Fibroblast of lung (primary cell): ENCODE measurements around the gene NOL11. TPM values are rescaled to one million over a fixed set of nuclear protein-coding genes. Genes with fewer than 3 reads are reported as not detected.
"Not testable (repeated sequence)": the region's sequence is repeated elsewhere in the genome, so short reads cannot be mapped to it uniquely, and the experiment has no call there.

Experiments
- DNase-seq, 2 donors: peaks; one replicate each; pipeline versions ENCODE4 v3.0.0 to v3.0.0-alpha.2; 2010; ENCODE audit warnings: low read depth in 2 of 2
- H2AFZ ChIP-seq: 2 replicates; pipeline ENCODE4 v1.5.1; 2012; ENCODE audit warnings: low read length, control low read depth, inconsistent platforms
- H3K27ac ChIP-seq: 2 replicates; pipeline ENCODE4 v1.5.1; 2011; ENCODE audit warnings: low read length, control low read depth; ENCODE audit not compliant: insufficient read depth
- H3K27me3 ChIP-seq: 2 replicates; pipeline ENCODE4 v1.5.1; 2011; ENCODE audit warnings: mild to moderate bottlenecking, low read length; ENCODE audit not compliant: control insufficient read depth, insufficient read depth
- H3K36me3 ChIP-seq: 2 replicates; pipeline ENCODE4 v1.5.1; 2011; ENCODE audit warnings: low read length; ENCODE audit not compliant: control insufficient read depth, insufficient read depth
- H3K4me1 ChIP-seq: 2 replicates; pipeline ENCODE4 v1.5.1; 2011; ENCODE audit warnings: low read length; ENCODE audit not compliant: control insufficient read depth, insufficient read depth; ENCODE audit errors: extremely low read depth
- H3K4me2 ChIP-seq: 2 replicates; pipeline ENCODE4 v1.5.1; 2011; ENCODE audit warnings: low read length, control low read depth; ENCODE audit not compliant: insufficient read depth; ENCODE audit errors: extremely low read depth
- H3K4me3 ChIP-seq, 4 experiments: fragments of 200-600 bp in 1 of 4; sonication (generic) in 1 of 4; replicated peaks in 1 of 4; 2 replicates each; pipeline ENCODE4 v1.5.1; 2011 to 2016; ENCODE audit warnings: low read length in 4 of 4, low read depth in 3 of 4, mild to moderate bottlenecking in 3 of 4, control low read depth in 2 of 4, inconsistent platforms in 1 of 4, mixed read lengths in 1 of 4; ENCODE audit not compliant: insufficient read depth in 1 of 4; ENCODE audit errors: control extremely low read depth in 1 of 4
- H3K79me2 ChIP-seq: 2 replicates; pipeline ENCODE4 v1.5.1; 2012; ENCODE audit warnings: mild to moderate bottlenecking, low read length, inconsistent platforms; ENCODE audit not compliant: control insufficient read depth, insufficient read depth
- H3K9ac ChIP-seq: 2 replicates; pipeline ENCODE4 v1.5.1; 2011; ENCODE audit warnings: mild to moderate bottlenecking, low read length, control low read depth; ENCODE audit not compliant: insufficient read depth
- H3K9me3 ChIP-seq: 2 replicates; pipeline ENCODE4 v1.5.1; 2012; ENCODE audit warnings: low read depth, low read length; ENCODE audit not compliant: control insufficient read depth, insufficient read depth
- H4K20me1 ChIP-seq: 2 replicates; pipeline ENCODE4 v1.5.1; 2011; ENCODE audit warnings: low read length; ENCODE audit not compliant: control insufficient read depth, insufficient read depth; ENCODE audit errors: extremely low read depth
- EZH2 ChIP-seq: IDR thresholded peaks from 2 replicates; pipeline ENCODE4 v1.5.1; 2012; ENCODE audit warnings: low read length, control low read depth, mild to moderate bottlenecking; ENCODE audit errors: missing control alignments
- polyA plus RNA-seq, 2 donors: library from polyadenylated mRNA; depleted of rRNA in 1 of 2; stranded (reverse) in 1 of 2; unstranded in 1 of 2; fragments of >200 nt; gene quantifications; 2 replicates each; pipeline ENCODE4 v1.2.1, GENCODE V29; 2011 to 2012; ENCODE audit warnings: missing spikeins in 1 of 2
- total RNA-seq: library from RNA; depleted of rRNA; stranded (reverse); fragments of >200 nt; gene quantifications from 2 replicates; pipeline ENCODE4 v1.2.1, GENCODE V29; 2014
- TF ChIP-seq, protein P1 (sequence below), 2 donors: IDR thresholded peaks in 1 of 2; conservative IDR thresholded peaks in 1 of 2; 1 replicate in 1 of 2; 2 replicates in 1 of 2; pipeline ENCODE4 v1.5.1; 2011 to 2012; ENCODE audit warnings: low read length in 2 of 2, control low read depth in 1 of 2, inconsistent platforms in 1 of 2, low read depth in 1 of 2, mild to moderate bottlenecking in 1 of 2

The NOL11 gene
- total and polyA plus RNA-seq, 2 donors (not counting 1 experiment from before 2014, with no cell fraction given), result 21.5 to 35.6 TPM

DNA sequence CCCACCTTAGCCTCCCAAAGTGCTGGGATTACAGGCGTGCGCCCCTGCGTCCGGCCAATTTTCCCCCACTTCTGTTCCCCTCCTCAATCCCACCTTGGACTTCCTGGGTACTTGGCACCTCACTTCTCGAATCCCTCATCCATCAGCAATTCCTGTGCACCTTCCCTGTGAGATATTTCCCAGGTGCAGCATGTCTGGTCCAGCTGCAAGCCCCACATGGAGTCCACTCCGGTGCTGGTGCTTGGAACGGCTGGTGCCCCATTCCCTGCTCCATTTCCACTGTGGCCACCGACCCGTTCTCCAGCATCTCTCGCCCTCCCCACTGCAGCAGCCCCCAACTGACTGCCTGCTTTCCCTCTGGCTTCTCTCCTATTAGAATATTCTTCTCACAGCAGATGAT lies 35.3 kb downstream of the NOL11 start:
- H3K9ac ChIP-seq, result no peak overlapping the region
- H2AFZ ChIP-seq, result no peak overlapping the region
- no peaks in the 10 kb centered on the region for H3K27me3 ChIP-seq
- no peak for DNase-seq
- TF ChIP-seq EZH2, result no peak
- TF ChIP-seq, protein P1, sequence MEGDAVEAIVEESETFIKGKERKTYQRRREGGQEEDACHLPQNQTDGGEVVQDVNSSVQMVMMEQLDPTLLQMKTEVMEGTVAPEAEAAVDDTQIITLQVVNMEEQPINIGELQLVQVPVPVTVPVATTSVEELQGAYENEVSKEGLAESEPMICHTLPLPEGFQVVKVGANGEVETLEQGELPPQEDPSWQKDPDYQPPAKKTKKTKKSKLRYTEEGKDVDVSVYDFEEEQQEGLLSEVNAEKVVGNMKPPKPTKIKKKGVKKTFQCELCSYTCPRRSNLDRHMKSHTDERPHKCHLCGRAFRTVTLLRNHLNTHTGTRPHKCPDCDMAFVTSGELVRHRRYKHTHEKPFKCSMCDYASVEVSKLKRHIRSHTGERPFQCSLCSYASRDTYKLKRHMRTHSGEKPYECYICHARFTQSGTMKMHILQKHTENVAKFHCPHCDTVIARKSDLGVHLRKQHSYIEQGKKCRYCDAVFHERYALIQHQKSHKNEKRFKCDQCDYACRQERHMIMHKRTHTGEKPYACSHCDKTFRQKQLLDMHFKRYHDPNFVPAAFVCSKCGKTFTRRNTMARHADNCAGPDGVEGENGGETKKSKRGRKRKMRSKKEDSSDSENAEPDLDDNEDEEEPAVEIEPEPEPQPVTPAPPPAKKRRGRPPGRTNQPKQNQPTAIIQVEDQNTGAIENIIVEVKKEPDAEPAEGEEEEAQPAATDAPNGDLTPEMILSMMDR (conservative IDR thresholded peaks at IDR 0.05 in 1 of 2, IDR thresholded peaks at IDR 0.05 in 1 of 2; ENCODE audit: low read depth in 1 of 2, low read length in 2 of 2), result no peak
- H4K20me1 ChIP-seq, result no peaks in the 10 kb centered on the region
- H3K79me2 ChIP-seq, result no peaks in the 10 kb centered on the region
- H3K4me2 ChIP-seq, result no peak overlapping the region
- no peaks in the 10 kb centered on the region for H3K9me3 ChIP-seq
- H3K36me3 ChIP-seq, result no peaks in the 10 kb centered on the region
- H3K4me1 ChIP-seq, result peaks cover 2% of the 10 kb centered on the region
- no peak overlapping the region for H3K4me3 ChIP-seq
- no peak overlapping the region for H3K27ac ChIP-seq

- TF ChIP-seq, protein P1 (conservative IDR thresholded peaks at IDR 0.05 in 1 of 2, IDR thresholded peaks at IDR 0.05 in 1 of 2; ENCODE audit: low read depth in 1 of 2, low read length in 2 of 2), result no peak
- TF ChIP-seq EZH2, result no peak
- Histone ChIP-seq H3K4me1 (peaks cover 2% of the 10 kb centered on the region), H3K9me3 (no peaks in the 10 kb centered on the region), H3K36me3 (no peaks in the 10 kb centered on the region), H3K27me3 (no peaks in the 10 kb centered on the region), H3K4me3 (no peak overlapping the region), H2AFZ (no peak overlapping the region), H3K79me2 (no peaks in the 10 kb centered on the region), H3K9ac (no peak overlapping the region), H3K4me2 (no peak overlapping the region), H3K27ac (no peak overlapping the region), H4K20me1 (no peaks in the 10 kb centered on the region)
- no peak for DNase-seq
Measured at GRCh38 chr17:67754001-67754400, 36.3 kb downstream of the NOL11 start.

GRCh38 chr17:67754686-67755085 lies 37.0 kb downstream of the NOL11 start:
- not testable (repeated sequence) for DNase-seq, H3K4me2 ChIP-seq, H4K20me1 ChIP-seq, H3K36me3 ChIP-seq, H3K27me3 ChIP-seq, H3K79me2 ChIP-seq, H3K9me3 ChIP-seq, H3K4me3 ChIP-seq, H3K4me1 ChIP-seq, H3K9ac ChIP-seq, H3K27ac ChIP-seq, H2AFZ ChIP-seq

GRCh38 chr17:67756766-67757165 lies 39.0 kb downstream of the NOL11 start:
- H3K4me1 ChIP-seq, H3K4me3 ChIP-seq, H3K9ac ChIP-seq, H3K27ac ChIP-seq, H3K9me3 ChIP-seq, H3K79me2 ChIP-seq, H3K27me3 ChIP-seq, H3K4me2 ChIP-seq, DNase-seq, H3K36me3 ChIP-seq, H2AFZ ChIP-seq, H4K20me1 ChIP-seq: not testable (repeated sequence)
